Spleen (tissue), 11 donors: Measurements from ENCODE around the gene ADRA1B. TPM values are rescaled to one million over a fixed set of nuclear protein-coding genes. Genes with fewer than 3 reads are reported as not detected.
A peak's percentile ranks its signal among the peaks of the same experiment; 100 is the strongest.

Experiments used
- DNase-seq: peaks from one replicate; pipeline ENCODE4 v3.0.0-alpha.2; 2020
- H3K27ac ChIP-seq, 8 donors: fragments of 200-600 bp; sonication (generic) in 7 of 8; 1 replicate in 4 of 8; 2 replicates in 4 of 8; pipeline versions ENCODE4 v1.5.0 to v1.8.0; 2016 to 2021; ENCODE audit warnings: inconsistent platforms in 4 of 8, mild to moderate bottlenecking in 4 of 8, moderate library complexity in 1 of 8
- H3K27me3 ChIP-seq, 7 donors: fragments of 200-600 bp; sonication (generic) in 6 of 7; replicated peaks in 1 of 7; 1 replicate in 4 of 7; 2 replicates in 3 of 7; pipeline versions ENCODE4 v1.5.0 to v1.8.0; 2016 to 2021; ENCODE audit warnings: inconsistent platforms in 3 of 7, mild to moderate bottlenecking in 1 of 7
- H3K36me3 ChIP-seq, 6 donors: fragments of 200-600 bp; sonication (generic) in 5 of 6; 1 replicate in 4 of 6; 2 replicates in 2 of 6; pipeline versions ENCODE4 v1.5.0 to v1.8.0; 2016 to 2021; ENCODE audit warnings: inconsistent platforms in 2 of 6
- H3K4me1 ChIP-seq, 6 donors: fragments of 200-600 bp; sonication (generic) in 5 of 6; 1 replicate in 3 of 6; 2 replicates in 3 of 6; pipeline versions ENCODE4 v1.5.0 to v1.8.0; 2016 to 2021; ENCODE audit warnings: inconsistent platforms in 3 of 6
- H3K4me3 ChIP-seq, 8 donors: fragments of 200-600 bp; sonication (generic) in 7 of 8; 1 replicate in 4 of 8; 2 replicates in 4 of 8; pipeline versions ENCODE4 v1.5.0 to v1.8.0; 2016 to 2021; ENCODE audit warnings: inconsistent platforms in 4 of 8, mild to moderate bottlenecking in 4 of 8, moderate library complexity in 2 of 8
- H3K9me3 ChIP-seq, 8 donors: fragments of 200-600 bp; sonication (generic) in 7 of 8; 1 replicate in 4 of 8; 2 replicates in 4 of 8; pipeline versions ENCODE4 v1.5.0 to v1.8.0; 2016 to 2021; ENCODE audit warnings: inconsistent platforms in 4 of 8
- CTCF ChIP-seq, 11 experiments: fragments of 200-600 bp in 7 of 11; fragments of 450-650 bp in 4 of 11; sonication (generic) in 4 of 11; IDR thresholded peaks in 8 of 11; conservative IDR thresholded peaks in 3 of 11; 1 replicate in 7 of 11; 2 replicates in 4 of 11; pipeline versions ENCODE4 v1.4.0 to v1.8.0; 2016 to 2021; ENCODE audit warnings: antibody characterized with exemption in 11 of 11, inconsistent platforms in 4 of 11, mild to moderate bottlenecking in 1 of 11
- POLR2A ChIP-seq, 3 donors: fragments of 450-650 bp; IDR thresholded peaks; one replicate each; pipeline ENCODE4 v1.5.1; 2017; ENCODE audit warnings: antibody characterized with exemption in 3 of 3, mild to moderate bottlenecking in 1 of 3
- POLR2AphosphoS5 ChIP-seq, 3 donors: sonication (generic); formaldehyde crosslinking; IDR thresholded peaks; one replicate each; pipeline ENCODE4 v1.5.1; 2017; ENCODE audit warnings: antibody characterized with exemption in 3 of 3
- WGBS, 5 donors: extraction: QIAGEN DNeasy Blood & Tissue Kit in 3 of 5; methylation state at CpG; one replicate each; pipeline versions ENCODE4 v1.1.5 to v1.1.7; 2013 to 2018; 5-methylcytosine and 5-hydroxymethylcytosine counted together
- intact Hi-C: fragments of 100-400 bp; cut with DNase I; formaldehyde crosslinking; loops from one replicate; pipeline ENCODE4 v1.15.0; 2023; ENCODE audit warnings: low total_unique reads
- polyA plus RNA-seq, 3 donors: library from polyadenylated mRNA; stranded (reverse); fragments of 200-250 nt; gene quantifications; one replicate each; pipeline ENCODE4 v1.2.1, GENCODE V29; 2013
- total RNA-seq, 7 donors: library from RNA; depleted of rRNA in 3 of 7; stranded (reverse); fragments of >200 nt in 3 of 7; fragmentation: NEBNext Ultra II Directional in 4 of 7; extraction: Animal tissue kit (Norgen Biotek cat#: 25700) in 4 of 7; gene quantifications; one replicate each; pipeline versions ENCODE4 v1.1.0 to v1.2.1, GENCODE V29; 2016 to 2021
- donor health status: healthy with polysubstance abuse.
- donor health status: DM: no; HTN: no; CAD: no; lungs with moderate emphysema.
- donor health status: DM: no; HTN: no; CAD: no.
- donor health status: Bipolar disorder and iron deficiency.
- donor health status: healthy.
- donor health status: DM: no; HTN: no; CAD: no.
- donor health status: DM: yes; HTN: yes; CAD: no.

Gene ADRA1B
- total and polyA plus RNA-seq, 10 donors: 0.65 to 39.6 (median 11.7) TPM

- TF ChIP-seq POLR2A (IDR thresholded peaks at IDR 0.05) (no peak), POLR2AphosphoS5 (IDR thresholded peaks at IDR 0.05) (no peak), CTCF (IDR thresholded peaks at IDR 0.05 in 8 of 11, conservative IDR thresholded peaks at IDR 0.05 in 3 of 11) (no peak)
- no peak overlapping the region for H3K27ac ChIP-seq
- no peaks in the 10 kb centered on the region for H3K36me3 ChIP-seq
- H3K4me1 ChIP-seq: peaks cover 0 to 12% (median 0%) of the 10 kb centered on the region in 6 donors
- DNase-seq: no peak
- H3K4me3 ChIP-seq: no peak overlapping the region
- H3K27me3 ChIP-seq: peaks cover 0 to 9% (median 0%) of the 10 kb centered on the region in 7 donors
- intact Hi-C loops: no loop called here
- no peaks in the 10 kb centered on the region for H3K9me3 ChIP-seq
- WGBS, 5 donors: 77 to 86% (median 81%) methylated on average over 5 of the region's 5 CpGs
These were observed 27.8 kb downstream of the ADRA1B start for GRCh38 chr5:159944056-159944600.

- no peaks in the 10 kb centered on the region for H3K36me3 ChIP-seq
- peaks cover 0 to 20% (median 0%) of the 10 kb centered on the region in 6 donors for H3K4me1 ChIP-seq
- no peak overlapping the region for H3K27ac ChIP-seq
- H3K27me3 ChIP-seq: peaks cover 0 to 16% (median 0%) of the 10 kb centered on the region in 7 donors
- H3K9me3 ChIP-seq: no peaks in the 10 kb centered on the region
- intact Hi-C loops: no loop called here
- no peak for TF ChIP-seq CTCF (IDR thresholded peaks at IDR 0.05 in 8 of 11, conservative IDR thresholded peaks at IDR 0.05 in 3 of 11)
- TF ChIP-seq POLR2A (IDR thresholded peaks at IDR 0.05): no peak
- TF ChIP-seq POLR2AphosphoS5 (IDR thresholded peaks at IDR 0.05): no peak
- H3K4me3 ChIP-seq: no peak overlapping the region
- no peak for DNase-seq
- WGBS, 5 donors: 48 to 70% (median 58%) methylated on average over 2 of the region's 2 CpGs
These were observed 29.1 kb downstream of the ADRA1B start for GRCh38 chr5:159945359-159945758.

- Histone ChIP-seq H3K4me3 (no peak overlapping the region), H3K4me1 (peaks cover 0 to 20% (median 0%) of the 10 kb centered on the region in 6 donors), H3K27me3 (peaks cover 0 to 25% (median 0%) of the 10 kb centered on the region in 7 donors), H3K9me3 (no peaks in the 10 kb centered on the region), H3K27ac (peak overlapping the region in 1 of 8 donors; percentile 26), H3K36me3 (no peaks in the 10 kb centered on the region)
- intact Hi-C loops: no loop called here
- no peak for DNase-seq
- 63 to 79% (median 65%) methylated on average over 9 of the region's 9 CpGs for WGBS, 5 donors
- no peak for TF ChIP-seq POLR2A (IDR thresholded peaks at IDR 0.05)
- peak in 1 of 3 donors; percentile 9 for TF ChIP-seq POLR2AphosphoS5 (IDR thresholded peaks at IDR 0.05)
- TF ChIP-seq CTCF (IDR thresholded peaks at IDR 0.05 in 8 of 11, conservative IDR thresholded peaks at IDR 0.05 in 3 of 11): no peak
These were observed 31.6 kb downstream of the ADRA1B start for GRCh38 chr5:159947708-159948358.

- TF ChIP-seq CTCF (IDR thresholded peaks at IDR 0.05 in 8 of 11, conservative IDR thresholded peaks at IDR 0.05 in 3 of 11): no peak
- TF ChIP-seq POLR2A (IDR thresholded peaks at IDR 0.05): no peak
- TF ChIP-seq POLR2AphosphoS5 (IDR thresholded peaks at IDR 0.05): no peak
- Histone ChIP-seq H3K4me3 (no peak overlapping the region), H3K27me3 (peaks cover 0 to 25% (median 0%) of the 10 kb centered on the region in 7 donors), H3K4me1 (peaks cover 0 to 16% (median 0%) of the 10 kb centered on the region in 6 donors), H3K36me3 (no peaks in the 10 kb centered on the region), H3K27ac (no peak overlapping the region), H3K9me3 (no peaks in the 10 kb centered on the region)
- DNase-seq: no peak
- intact Hi-C loops: no loop called here
- 35 to 46% (median 40%) methylated on average over 10 of the region's 10 CpGs for WGBS, 5 donors
These were observed 35.1 kb downstream of the ADRA1B start for GRCh38 chr5:159951387-159951786.
